DMS114 treated with DMSO at 0.1 percent for 48 hours (cell line): Measurements from ENCODE around the gene FBRSL1.

Experiments
- DNase-seq: peaks from one replicate; lab custom pipeline; 2025; ENCODE audit not compliant: unreplicated experiment; lab: John Stamatoyannopoulos, UW

Gene FBRSL1

DNA sequence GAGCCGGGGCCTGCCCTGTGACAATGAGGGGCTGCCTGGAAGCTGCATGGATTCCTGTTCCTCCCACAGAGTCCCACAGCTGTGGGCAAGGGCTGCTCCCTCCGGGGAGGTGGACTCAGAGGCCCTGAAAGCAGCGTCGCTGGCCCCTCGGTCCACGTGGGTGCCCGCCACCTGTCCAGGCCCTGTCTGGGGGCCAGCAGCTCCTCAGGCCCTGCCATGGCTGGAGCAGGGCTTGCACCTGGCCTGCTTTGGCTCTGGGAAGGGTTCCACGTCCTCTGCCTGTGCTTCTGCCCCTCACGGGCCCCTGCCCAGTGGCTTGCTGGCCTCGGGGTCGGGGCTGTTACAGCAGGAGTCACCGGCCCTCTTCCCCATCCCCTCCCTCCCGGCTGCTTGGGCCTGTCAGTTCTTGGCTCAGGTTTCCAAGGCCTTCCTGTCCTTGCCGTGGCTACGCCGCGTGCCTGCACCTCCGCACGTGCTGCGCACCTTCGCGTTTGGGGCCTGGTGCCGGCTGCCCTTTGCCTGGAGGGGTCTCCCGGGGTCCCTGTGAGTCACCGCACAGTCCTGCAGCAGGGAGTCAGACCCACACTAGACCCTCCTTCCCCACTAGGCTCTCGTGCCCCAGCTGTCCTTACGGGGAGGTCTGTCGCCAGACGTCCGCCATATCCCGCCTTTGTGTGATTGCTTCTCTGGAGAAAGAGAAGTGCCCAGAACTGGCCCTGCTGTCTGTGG lies 5.8 kb downstream of the FBRSL1 start:
- DNase-seq, result no peak

DNA sequence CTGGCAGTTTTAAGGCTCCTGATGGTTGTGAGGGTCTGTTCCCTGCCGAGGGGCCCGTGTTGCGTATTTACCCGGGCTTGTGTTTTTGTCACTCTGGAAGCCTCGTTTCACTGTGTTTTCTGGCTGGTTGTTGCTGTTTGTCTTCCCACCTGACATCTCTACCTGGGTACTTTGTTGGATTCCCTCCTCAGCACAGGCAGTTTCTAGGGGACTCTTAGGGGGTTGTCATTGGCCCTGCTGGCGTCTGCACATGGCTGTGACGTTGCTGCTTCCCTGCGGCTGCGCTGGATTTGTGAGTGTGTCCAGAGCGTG lies 6.4 kb downstream of the FBRSL1 start:
- no peak for DNase-seq

DNA sequence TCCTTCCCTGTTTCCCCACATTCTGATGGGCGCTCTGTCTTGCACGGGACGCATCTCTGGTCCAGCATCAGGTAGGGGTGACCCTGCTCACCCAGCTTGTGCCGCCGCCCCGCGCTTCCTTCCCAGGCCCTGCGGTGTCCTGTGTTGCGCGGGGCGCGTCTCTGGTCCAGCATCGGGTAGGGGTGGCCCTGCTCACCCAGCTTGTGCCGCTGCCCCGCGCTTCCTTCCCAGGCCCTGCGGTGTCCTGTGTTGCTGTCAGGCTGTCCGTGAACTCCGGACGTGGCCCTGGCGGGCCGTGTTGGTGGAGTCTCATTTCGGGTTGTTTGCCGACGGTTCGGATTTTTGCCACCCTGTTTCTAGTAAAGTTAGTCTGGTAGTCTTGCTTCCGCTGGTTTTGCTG lies 6.8 kb downstream of the FBRSL1 start:
- no peak for DNase-seq

DNA sequence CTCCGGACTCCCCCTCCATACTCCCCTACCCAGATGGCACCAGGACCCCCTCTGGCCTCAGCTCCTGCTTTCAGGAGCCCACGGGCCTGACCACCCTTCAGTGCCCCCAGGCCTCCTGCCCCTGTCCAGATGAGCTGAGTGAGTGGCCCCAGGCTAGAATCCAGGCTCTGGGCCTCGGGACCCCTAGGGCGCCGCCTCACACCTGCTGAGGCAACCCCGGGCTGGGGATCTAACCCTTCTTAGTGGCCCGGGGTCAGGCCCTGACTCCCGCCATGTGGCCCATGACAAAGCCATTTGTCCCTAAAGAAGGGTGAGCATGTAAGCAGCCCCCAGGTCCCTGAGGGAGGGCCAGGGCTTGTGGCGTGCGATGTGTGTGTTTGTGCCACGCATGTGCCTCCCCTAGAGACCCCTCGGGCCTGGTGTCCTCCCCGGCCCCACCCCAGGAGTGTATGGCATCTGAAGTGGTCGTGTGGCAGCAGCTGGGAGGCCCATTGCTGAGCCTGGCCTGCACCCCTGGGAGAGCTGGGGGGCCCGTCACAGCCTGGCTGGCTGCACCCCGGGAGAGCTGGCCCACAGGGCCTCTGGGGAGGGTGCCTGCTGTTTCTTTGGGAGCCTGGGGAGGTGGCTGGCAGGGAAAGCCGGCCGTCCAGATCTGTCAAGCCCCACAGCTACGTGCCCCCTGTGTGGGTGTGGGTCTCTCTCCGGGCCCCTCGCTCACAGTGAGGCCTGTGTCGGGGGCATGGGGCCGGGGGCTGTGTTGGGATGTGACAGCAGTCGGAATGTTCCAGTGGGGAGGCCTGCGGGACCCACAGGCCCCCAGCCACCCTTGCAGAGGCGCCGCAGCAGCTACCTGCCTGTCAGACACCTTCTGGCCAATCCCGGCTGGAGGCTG lies 7.8 kb downstream of the FBRSL1 start:
- no peak for DNase-seq

DNA sequence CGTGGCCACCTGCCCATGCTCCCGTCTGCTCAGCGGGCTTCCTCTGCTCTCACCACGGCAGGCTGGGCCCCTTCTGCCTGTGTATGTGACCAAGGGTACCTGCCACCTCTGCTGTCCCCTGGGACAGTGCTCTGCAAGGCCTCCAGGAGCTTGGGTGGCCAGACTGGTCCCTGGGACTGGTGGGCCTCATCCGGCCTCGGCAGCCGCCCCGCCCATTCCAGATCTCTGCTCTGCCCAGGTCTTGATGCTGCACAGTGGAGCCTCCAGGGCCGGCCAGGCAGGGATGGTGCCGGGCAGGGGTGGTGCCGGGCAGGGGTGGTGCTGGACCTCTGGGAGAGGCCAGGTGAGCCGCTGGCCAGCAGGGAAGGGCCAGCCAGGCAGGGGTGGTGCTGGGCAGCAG lies 9.0 kb downstream of the FBRSL1 start:
- DNase-seq, result no peak

- no peak for DNase-seq
Measured at GRCh38 chr12:132500142-132500855, 10.3 kb downstream of the FBRSL1 start.

GRCh38 chr12:132500856-132501180 lies 10.9 kb downstream of the FBRSL1 start:
- no peak for DNase-seq

GRCh38 chr12:132501204-132501940 lies 11.4 kb downstream of the FBRSL1 start:
- DNase-seq, result no peak

- no peak for DNase-seq
Measured at GRCh38 chr12:132502149-132502881, 12.4 kb downstream of the FBRSL1 start.

DNA sequence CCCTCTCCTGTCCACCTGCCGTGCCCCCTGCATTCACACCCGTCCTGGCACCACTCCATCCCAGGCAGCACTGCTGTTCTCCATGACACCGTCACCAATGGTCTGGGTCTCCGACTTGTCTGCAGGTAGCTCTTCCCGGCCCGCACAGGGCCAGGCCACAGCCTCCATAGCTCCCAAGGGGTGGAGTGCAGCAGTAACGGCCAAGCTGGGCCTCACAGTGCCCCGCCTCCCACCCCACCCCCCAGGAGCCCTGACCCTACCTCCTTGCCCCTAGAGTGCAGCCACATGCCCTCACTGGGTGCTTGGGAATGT lies 12.9 kb downstream of the FBRSL1 start:
- no peak for DNase-seq

DNA sequence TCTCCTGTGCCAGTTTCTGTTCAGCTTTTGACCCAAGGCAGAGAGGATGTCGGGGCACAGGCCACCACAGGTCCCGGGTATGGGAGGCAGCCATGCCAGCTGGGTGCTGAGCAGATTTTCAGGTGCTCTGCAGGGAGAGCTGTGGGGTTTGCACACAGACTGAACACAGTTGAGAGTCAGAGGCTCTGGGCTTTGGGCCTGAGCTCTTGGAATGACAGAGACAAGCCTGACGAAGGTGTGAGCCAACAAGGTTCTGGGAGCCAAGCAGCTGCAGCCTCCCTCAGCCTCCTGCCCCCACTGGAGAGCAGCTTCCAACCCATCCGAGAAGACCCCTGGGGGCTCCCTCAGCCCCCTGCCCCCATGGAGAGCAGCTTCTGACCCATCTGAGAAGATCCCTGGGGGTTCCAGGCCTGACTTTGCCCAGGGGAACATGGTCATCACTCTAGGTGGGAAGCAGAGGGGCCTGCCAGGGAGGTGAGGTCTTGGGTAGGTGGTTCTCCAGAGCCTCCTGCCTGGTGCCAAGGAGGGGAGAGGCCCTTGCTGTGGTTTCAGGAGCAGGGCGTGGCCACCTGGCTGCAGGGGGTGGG lies 13.8 kb downstream of the FBRSL1 start:
- DNase-seq, result no peak

GRCh38 chr12:132505105-132505851 lies 15.3 kb downstream of the FBRSL1 start:
- DNase-seq, result no peak

- no peak for DNase-seq
Measured at GRCh38 chr12:132505852-132506219, 15.9 kb downstream of the FBRSL1 start.

DNA sequence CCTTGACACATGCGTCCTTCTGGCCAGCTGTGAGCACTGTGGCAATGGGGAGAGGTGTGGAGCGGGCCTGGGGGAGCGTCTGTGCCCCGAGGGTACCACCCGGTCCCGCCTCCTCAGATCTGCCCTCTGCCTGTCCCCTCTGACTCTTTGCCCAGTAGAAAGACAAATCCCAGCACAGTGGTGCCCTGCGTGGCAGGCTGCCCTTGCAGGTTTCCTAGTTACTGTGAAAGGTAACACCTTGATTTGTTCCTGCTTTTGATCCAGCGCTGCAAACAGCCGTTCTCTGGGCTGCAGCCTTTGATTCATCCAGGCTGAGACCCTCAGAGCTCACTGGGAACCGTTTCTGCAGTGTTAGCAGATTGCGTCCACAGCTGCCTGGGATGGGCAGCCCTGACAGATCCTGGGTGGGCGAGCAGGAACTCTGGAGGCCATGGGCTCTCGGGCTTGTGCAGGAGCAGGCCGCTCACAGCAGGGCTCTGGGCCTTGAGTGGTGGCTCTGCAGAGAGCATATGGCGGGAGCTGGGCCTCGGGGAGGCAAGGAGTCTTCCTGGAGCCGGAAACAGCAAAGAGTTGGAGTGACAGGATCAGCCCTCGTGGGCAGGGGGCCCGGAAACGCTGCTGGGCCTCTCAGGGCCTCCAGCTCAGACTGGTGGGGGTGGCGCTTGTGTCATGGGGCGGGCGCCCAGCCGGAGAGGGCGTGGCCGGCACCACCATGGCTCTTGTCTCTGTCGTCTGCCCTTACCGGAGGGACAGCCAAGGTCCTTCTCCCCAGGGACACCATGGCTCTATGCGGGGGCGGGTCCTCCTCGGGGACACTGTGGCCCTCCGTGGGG lies 16.6 kb downstream of the FBRSL1 start:
- no peak for DNase-seq

DNA sequence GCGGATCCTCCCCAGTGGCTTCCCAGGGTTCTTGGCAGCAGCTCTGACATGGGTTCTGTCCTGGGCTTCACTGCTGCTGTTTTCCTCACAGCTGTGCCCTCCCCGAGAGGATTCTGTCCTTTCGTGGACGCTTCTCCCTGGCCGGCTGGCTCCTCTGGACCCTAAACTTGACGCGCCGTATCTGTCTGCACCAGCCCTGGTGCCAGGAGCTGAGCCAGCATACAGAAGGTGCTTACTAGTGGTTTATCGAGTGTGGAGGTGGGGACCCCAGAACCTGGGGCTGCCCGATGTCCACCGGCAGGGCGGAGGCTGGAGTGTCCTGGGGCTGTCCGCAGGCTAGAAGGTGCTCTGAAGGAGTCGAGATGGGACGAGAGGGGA lies 17.2 kb downstream of the FBRSL1 start:
- no peak for DNase-seq

GRCh38 chr12:132507656-132508490 lies 17.9 kb downstream of the FBRSL1 start:
- no peak for DNase-seq

GRCh38 chr12:132508491-132508740 lies 18.5 kb downstream of the FBRSL1 start:
- DNase-seq, result no peak
